IMR-90 (cell line): ENCODE results near the gene ARAP2. TPM values are rescaled to one million over a fixed set of nuclear protein-coding genes. Genes with fewer than 3 reads are reported as not detected.

Experiments used
- ATAC-seq: fragments of 200-7000 bp; cut with Tn5 transposase; 2 replicates; pipeline ENCODE4 v1.9.1; 2020; ENCODE audit warnings: low read depth, mild to moderate bottlenecking, moderate library complexity
- BruUV-seq: library from RNA; stranded (reverse); fragments of 400-500 nt; replicated peaks from 2 replicates; lab custom pipeline; 2021; lab: Mats Ljungman, UMichigan
- CTCF ChIA-PET: fragments of 300-600 bp; formaldehyde crosslinking; extraction: SDS; loops from one replicate; lab custom pipeline; 2021; ENCODE audit warnings: antibody characterized with exemption; lab: Yijun Ruan, JAX
- POLR2A ChIA-PET: fragments of 300-600 bp; sonication (Branson Sonifier 250); formaldehyde crosslinking; loops from one replicate; lab custom pipeline; 2022; ENCODE audit warnings: antibody characterized with exemption; ENCODE audit not compliant: unreplicated experiment; lab: Charles Lee
- DNase-seq: peaks from one replicate; pipeline ENCODE4 v3.0.0; 2013
- H2AFZ ChIP-seq: replicated peaks from 2 replicates; pipeline ENCODE3; 2013; ENCODE audit warnings: low read length, mild to moderate bottlenecking; ENCODE audit not compliant: poor library complexity
- H2AK5ac ChIP-seq: 2 replicates; pipeline ENCODE4 v1.6.1; 2013; ENCODE audit warnings: low read depth, low read length, inconsistent platforms
- H2AK9ac ChIP-seq: replicated peaks from 2 replicates; pipeline ENCODE3; 2013; ENCODE audit warnings: mild to moderate bottlenecking, low read depth, low read length, moderate library complexity; ENCODE audit not compliant: poor library complexity
- H2BK120ac ChIP-seq: 2 replicates; pipeline ENCODE4 v1.6.1; 2013; ENCODE audit warnings: low read depth, low read length, inconsistent platforms
- H2BK15ac ChIP-seq: 3 replicates; pipeline ENCODE4 v1.6.1; 2013; ENCODE audit warnings: low read depth, low read length, inconsistent platforms
- H2BK20ac ChIP-seq: 2 replicates; pipeline ENCODE4 v1.6.1; 2013; ENCODE audit warnings: low read depth, mild to moderate bottlenecking, inconsistent platforms, low read length, moderate library complexity
- H2BK5ac ChIP-seq: 2 replicates; pipeline ENCODE4 v1.6.1; 2013; ENCODE audit warnings: mild to moderate bottlenecking, low read depth, low read length, inconsistent platforms; ENCODE audit not compliant: poor library complexity, severe bottlenecking
- H3K14ac ChIP-seq: replicated peaks from 2 replicates; pipeline ENCODE4 v1.6.1; 2013; ENCODE audit warnings: low read depth, low read length, inconsistent platforms
- H3K18ac ChIP-seq: 2 replicates; pipeline ENCODE4 v1.6.1; 2013; ENCODE audit warnings: low read depth, low read length, control low read depth
- H3K23ac ChIP-seq: 2 replicates; pipeline ENCODE4 v1.6.1; 2013; ENCODE audit warnings: low read depth, low read length, inconsistent platforms
- H3K27ac ChIP-seq: 2 replicates; pipeline ENCODE4 v1.5.1; 2013; ENCODE audit warnings: mild to moderate bottlenecking, control low read depth, low read length; ENCODE audit not compliant: insufficient read depth
- H3K27me3 ChIP-seq: 2 replicates; pipeline ENCODE4 v1.6.1; 2013; ENCODE audit warnings: low read length; ENCODE audit not compliant: control insufficient read depth, insufficient read depth
- H3K36me3 ChIP-seq: 2 replicates; pipeline ENCODE4 v1.6.1; 2013; ENCODE audit warnings: low read length, mixed read lengths; ENCODE audit not compliant: control insufficient read depth, insufficient read depth
- H3K4ac ChIP-seq: 2 replicates; pipeline ENCODE4 v1.6.1; 2013; ENCODE audit warnings: low read depth, low read length, inconsistent platforms
- H3K4me1 ChIP-seq: 2 replicates; pipeline ENCODE4 v1.6.1; 2013; ENCODE audit warnings: low read length, mixed read lengths; ENCODE audit not compliant: control insufficient read depth, insufficient read depth
- H3K4me2 ChIP-seq: 2 replicates; pipeline ENCODE4 v1.6.1; 2013; ENCODE audit warnings: low read depth, mild to moderate bottlenecking, control low read depth, low read length, moderate library complexity
- H3K4me3 ChIP-seq: 2 replicates; pipeline ENCODE4 v1.5.1; 2013; ENCODE audit warnings: low read depth, mild to moderate bottlenecking, control low read depth, low read length, moderate library complexity; ENCODE audit not compliant: insufficient read depth
- H3K56ac ChIP-seq: 2 replicates; pipeline ENCODE4 v1.6.1; 2013; ENCODE audit warnings: low read length, inconsistent platforms; ENCODE audit not compliant: insufficient read depth; ENCODE audit errors: extremely low read depth
- H3K79me1 ChIP-seq, 2 experiments: 2 replicates each; pipeline ENCODE4 v1.6.1; 2013; ENCODE audit warnings: low read length in 2 of 2, inconsistent platforms in 1 of 2, low read depth in 1 of 2
- H3K9ac ChIP-seq: 2 replicates; pipeline ENCODE4 v1.6.1; 2013; ENCODE audit warnings: low read depth, low read length, control low read depth
- H3K9me1 ChIP-seq: 2 replicates; pipeline ENCODE4 v1.6.1; 2013; ENCODE audit warnings: low read length, inconsistent platforms; ENCODE audit not compliant: insufficient read depth
- H3K9me3 ChIP-seq: 2 replicates; pipeline ENCODE4 v1.6.1; 2013; ENCODE audit warnings: low read length; ENCODE audit not compliant: control insufficient read depth, insufficient read depth
- H4K20me1 ChIP-seq: 2 replicates; pipeline ENCODE4 v1.6.1; 2013; ENCODE audit warnings: low read length, inconsistent platforms; ENCODE audit not compliant: insufficient read depth
- H4K5ac ChIP-seq: 2 replicates; pipeline ENCODE4 v1.6.1; 2013; ENCODE audit warnings: mild to moderate bottlenecking, low read depth, low read length, control low read depth
- H4K8ac ChIP-seq, 2 experiments: 2 replicates each; pipeline ENCODE4 v1.6.1; 2013; ENCODE audit warnings: low read depth in 2 of 2, low read length in 2 of 2, control low read depth in 1 of 2, inconsistent platforms in 1 of 2
- H4K91ac ChIP-seq: 2 replicates; pipeline ENCODE4 v1.6.1; 2013; ENCODE audit warnings: low read depth, low read length, inconsistent platforms; ENCODE audit not compliant: insufficient read depth
- MAFK ChIP-seq: IDR thresholded peaks from 2 replicates; pipeline ENCODE4 v1.6.1; 2012; ENCODE audit warnings: low read depth, low read length, improper control_type of control experiment
- RFX5 ChIP-seq: IDR thresholded peaks from 2 replicates; pipeline ENCODE4 v1.8.0; 2012; ENCODE audit warnings: low read depth, mild to moderate bottlenecking, low read length, moderate library complexity
- WGBS, 2 experiments: methylation state at CpG; one replicate each; pipeline versions ENCODE4 v1.1.5 to v1.1.7; 2013; ENCODE audit warnings: missing lambda C conversion rate in 2 of 2; ENCODE audit not compliant: insufficient read length in 1 of 2; ENCODE audit errors: extremely low coverage in 2 of 2; 5-methylcytosine and 5-hydroxymethylcytosine counted together
- dilution Hi-C: fragments of 300-500 bp; cut with HindIII; formaldehyde crosslinking; loops from one replicate; pipeline ENCODE4 v1.14.3; 2018; ENCODE audit warnings: low sequenced_read_pairs; ENCODE audit not compliant: unreplicated experiment
- in situ Hi-C: fragments of 300-500 bp; cut with MboI; formaldehyde crosslinking; loops from 3 replicates; pipeline ENCODE4 v1.14.3; 2019; ENCODE audit warnings: low sequenced_read_pairs, inconsistent platforms, mixed read lengths
- intact Hi-C: fragments of 100-400 bp; cut with micrococcal nuclease; formaldehyde crosslinking; loops from 2 replicates; pipeline ENCODE4 v1.10.0; 2022
- polyA plus RNA-seq, 3 experiments: library from polyadenylated mRNA; depleted of rRNA; stranded (reverse); fragments of >200 nt; gene quantifications; 2 replicates each; pipeline ENCODE4 v1.2.3, GENCODE V29; 2012; ENCODE audit warnings: low replicate concordance in 1 of 3
- total RNA-seq: library from RNA; depleted of rRNA; stranded (reverse); fragments of >200 nt; gene quantifications from 2 replicates; pipeline ENCODE4 v1.2.3, GENCODE V29; 2012
- TF ChIP-seq, protein P1 (sequence below): conservative IDR thresholded peaks from 2 replicates; pipeline ENCODE4 v1.5.1; 2012; ENCODE audit warnings: mild to moderate bottlenecking, low read depth, low read length, improper control_type of control experiment
- TF ChIP-seq, protein P2 (sequence below): fragments of 150-350 bp; IDR thresholded peaks from 2 replicates; pipeline ENCODE4 v1.6.1; 2016; ENCODE audit warnings: low read depth, mild to moderate bottlenecking, low read length, moderate library complexity, borderline replicate concordance

The ARAP2 gene
- total and polyA plus RNA-seq, 2 of the 4 experiments (the other 2 are of a cell fraction) = 0.32 to 1.8 TPM

DNA sequence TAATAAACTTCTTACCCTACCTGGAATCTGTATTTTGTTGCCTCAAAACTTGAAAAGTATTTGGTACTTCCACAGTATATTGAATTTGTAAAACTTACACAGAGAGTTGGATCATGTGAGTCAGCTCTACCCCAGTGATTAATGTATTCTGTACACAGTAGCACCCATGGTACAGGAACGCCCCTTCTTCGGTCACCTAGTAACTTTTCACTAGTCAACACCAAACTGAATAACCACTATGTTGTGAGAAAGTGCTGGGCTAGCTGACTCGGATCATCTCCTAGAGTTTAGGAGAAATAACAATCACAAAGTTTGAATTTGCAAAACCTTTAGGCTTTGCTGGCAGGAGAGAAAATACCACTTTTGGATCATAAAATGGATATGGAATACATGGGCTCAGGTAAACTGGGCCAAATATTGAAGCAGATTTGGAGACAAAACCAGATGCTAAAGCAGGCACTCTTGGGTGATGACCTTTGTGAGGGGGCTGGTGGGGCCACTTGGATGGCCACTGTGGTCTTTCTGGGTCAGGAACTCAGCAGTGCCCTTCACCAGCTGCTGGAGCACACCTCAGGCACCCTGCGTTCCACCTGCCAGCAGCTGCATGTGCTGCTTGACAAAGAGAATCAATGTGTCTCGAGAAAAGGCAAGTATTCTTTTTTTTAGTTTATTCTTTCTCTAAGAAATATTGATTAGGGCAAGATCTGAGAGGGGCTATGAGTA is 37.2 kb upstream of the ARAP2 start, which contains the start of gene DTHD1:
DTHD1 (plus strand) TSS at position 233 of the 723 bp plus-strand sequence; CDS start at position 376, 143 bp downstream.
- H2BK15ac ChIP-seq = no peak within 1 kb of the TSS
- no TSS peak for BruUV-seq
- intact Hi-C loops = no loop called here
- no peak within 1 kb of the TSS for H2AFZ ChIP-seq
- in situ Hi-C loops = no loop called here
- H4K91ac ChIP-seq = no peak within 1 kb of the TSS
- no peak within 1 kb of the TSS for H4K8ac ChIP-seq
- H2AK5ac ChIP-seq = no peak within 1 kb of the TSS
- H2BK20ac ChIP-seq = no peak within 1 kb of the TSS
- DNase-seq = no peak
- no peaks in the 10 kb centered on the region for H3K27me3 ChIP-seq
- ATAC-seq = no peak
- no peaks in the 10 kb centered on the region for H3K36me3 ChIP-seq
- H3K18ac ChIP-seq = no peak within 1 kb of the TSS
- H3K9ac ChIP-seq = no peak within 1 kb of the TSS
- no peak within 1 kb of the TSS for H3K14ac ChIP-seq
- no peak for TF ChIP-seq MAFK
- TF ChIP-seq, protein P1, sequence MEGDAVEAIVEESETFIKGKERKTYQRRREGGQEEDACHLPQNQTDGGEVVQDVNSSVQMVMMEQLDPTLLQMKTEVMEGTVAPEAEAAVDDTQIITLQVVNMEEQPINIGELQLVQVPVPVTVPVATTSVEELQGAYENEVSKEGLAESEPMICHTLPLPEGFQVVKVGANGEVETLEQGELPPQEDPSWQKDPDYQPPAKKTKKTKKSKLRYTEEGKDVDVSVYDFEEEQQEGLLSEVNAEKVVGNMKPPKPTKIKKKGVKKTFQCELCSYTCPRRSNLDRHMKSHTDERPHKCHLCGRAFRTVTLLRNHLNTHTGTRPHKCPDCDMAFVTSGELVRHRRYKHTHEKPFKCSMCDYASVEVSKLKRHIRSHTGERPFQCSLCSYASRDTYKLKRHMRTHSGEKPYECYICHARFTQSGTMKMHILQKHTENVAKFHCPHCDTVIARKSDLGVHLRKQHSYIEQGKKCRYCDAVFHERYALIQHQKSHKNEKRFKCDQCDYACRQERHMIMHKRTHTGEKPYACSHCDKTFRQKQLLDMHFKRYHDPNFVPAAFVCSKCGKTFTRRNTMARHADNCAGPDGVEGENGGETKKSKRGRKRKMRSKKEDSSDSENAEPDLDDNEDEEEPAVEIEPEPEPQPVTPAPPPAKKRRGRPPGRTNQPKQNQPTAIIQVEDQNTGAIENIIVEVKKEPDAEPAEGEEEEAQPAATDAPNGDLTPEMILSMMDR = no peak
- TF ChIP-seq, protein P2, sequence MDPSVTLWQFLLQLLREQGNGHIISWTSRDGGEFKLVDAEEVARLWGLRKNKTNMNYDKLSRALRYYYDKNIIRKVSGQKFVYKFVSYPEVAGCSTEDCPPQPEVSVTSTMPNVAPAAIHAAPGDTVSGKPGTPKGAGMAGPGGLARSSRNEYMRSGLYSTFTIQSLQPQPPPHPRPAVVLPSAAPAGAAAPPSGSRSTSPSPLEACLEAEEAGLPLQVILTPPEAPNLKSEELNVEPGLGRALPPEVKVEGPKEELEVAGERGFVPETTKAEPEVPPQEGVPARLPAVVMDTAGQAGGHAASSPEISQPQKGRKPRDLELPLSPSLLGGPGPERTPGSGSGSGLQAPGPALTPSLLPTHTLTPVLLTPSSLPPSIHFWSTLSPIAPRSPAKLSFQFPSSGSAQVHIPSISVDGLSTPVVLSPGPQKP = no peak
- no peak for TF ChIP-seq RFX5
- no peak within 1 kb of the TSS for H3K23ac ChIP-seq
- no peak within 1 kb of the TSS for H3K27ac ChIP-seq
- no peak within 1 kb of the TSS for H2BK5ac ChIP-seq
- dilution Hi-C loops = no loop called here
- no peak within 1 kb of the TSS for H2BK120ac ChIP-seq
- CTCF ChIA-PET = no interaction called here
- H3K79me1 ChIP-seq = no peaks in the 10 kb centered on the region
- no peak within 1 kb of the TSS for H3K56ac ChIP-seq
- no peak within 1 kb of the TSS for H3K4ac ChIP-seq
- no peaks in the 10 kb centered on the region for H3K9me1 ChIP-seq
- no CpG with 5 or more reads among the region's 5 CpGs for WGBS, 2 experiments
- no peaks in the 10 kb centered on the region for H4K20me1 ChIP-seq
- no peak within 1 kb of the TSS for H3K4me3 ChIP-seq
- no peaks in the 10 kb centered on the region for H3K4me1 ChIP-seq
- H3K4me2 ChIP-seq = no peak within 1 kb of the TSS
- H3K9me3 ChIP-seq = no peaks in the 10 kb centered on the region
- H4K5ac ChIP-seq = no peak within 1 kb of the TSS
- POLR2A ChIA-PET = no interaction called here
- H2AK9ac ChIP-seq = no peak within 1 kb of the TSS
